ENCODE data around the gene HES5.

HES5 gene

DNA sequence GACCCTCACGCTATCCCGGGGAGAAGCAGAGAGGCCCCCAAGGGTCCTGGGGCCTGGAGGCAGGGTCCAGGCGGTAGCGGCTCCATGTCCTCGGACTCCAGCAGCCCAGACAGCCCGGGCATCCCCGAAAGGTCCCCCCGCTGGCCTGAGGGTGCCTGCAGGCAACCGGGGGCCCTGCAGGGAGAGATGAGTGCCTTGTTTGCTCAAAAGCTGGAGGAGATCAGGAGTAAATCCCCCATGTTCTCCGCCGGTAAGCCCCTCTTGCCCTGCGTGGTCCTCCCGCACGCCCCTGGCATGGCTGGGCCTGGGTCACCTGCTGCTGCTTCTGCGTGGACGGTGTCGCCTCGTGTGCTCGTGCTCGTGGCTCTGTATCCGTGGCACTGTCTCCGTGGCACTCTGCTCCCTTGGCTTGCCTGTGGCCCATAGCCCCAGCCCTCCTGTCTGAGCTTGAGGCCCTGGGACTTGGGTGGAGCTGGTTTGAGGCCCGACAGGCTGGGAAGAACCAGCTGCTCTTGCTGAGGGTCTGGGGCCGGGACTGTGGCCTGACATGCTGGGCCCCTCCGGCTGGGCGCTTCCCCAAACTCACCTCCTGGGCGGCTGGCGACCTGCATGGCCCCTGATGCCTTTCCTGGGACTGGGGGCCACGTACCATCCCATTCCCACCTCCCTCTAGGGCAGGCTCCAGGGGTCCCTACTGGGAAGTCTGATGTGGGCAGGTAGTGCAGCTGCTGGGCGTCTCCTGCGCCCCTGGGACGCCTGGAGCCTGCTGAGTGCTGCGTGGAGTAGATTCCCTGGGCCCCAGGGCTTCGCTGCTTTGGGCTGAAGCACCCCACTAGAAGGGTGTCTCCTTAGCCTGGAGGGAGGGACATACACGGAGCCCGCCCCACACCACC is 27.2 kb downstream of the HES5 start:
- TF ChIP-seq EP300 (IDR thresholded peaks at IDR 0.05; ENCODE audit: borderline replicate concordance) (no peak), RAD21 (IDR thresholded peaks at IDR 0.05; ENCODE audit: low read depth) (no peak), EGR1 (IDR thresholded peaks at IDR 0.05) (no peak), ZBTB7A (IDR thresholded peaks at IDR 0.05; ENCODE audit: low read depth) (no peak), CEBPB (IDR thresholded peaks at IDR 0.05) (no peak), CREB1 (IDR thresholded peaks at IDR 0.05; ENCODE audit: low read depth) (no peak), FOXM1 (IDR thresholded peaks at IDR 0.05; ENCODE audit: borderline replicate concordance, low read depth) (no peak), NFIC (IDR thresholded peaks at IDR 0.05) (no peak), TAF1 (IDR thresholded peaks at IDR 0.05; ENCODE audit: low read depth) (no peak), TCF12 (IDR thresholded peaks at IDR 0.05; ENCODE audit: low read depth) (no peak), TEAD4 (IDR thresholded peaks at IDR 0.05) (no peak), YY1 (IDR thresholded peaks at IDR 0.05; ENCODE audit: low read depth) (no peak)
- TF ChIP-seq, protein P1, sequence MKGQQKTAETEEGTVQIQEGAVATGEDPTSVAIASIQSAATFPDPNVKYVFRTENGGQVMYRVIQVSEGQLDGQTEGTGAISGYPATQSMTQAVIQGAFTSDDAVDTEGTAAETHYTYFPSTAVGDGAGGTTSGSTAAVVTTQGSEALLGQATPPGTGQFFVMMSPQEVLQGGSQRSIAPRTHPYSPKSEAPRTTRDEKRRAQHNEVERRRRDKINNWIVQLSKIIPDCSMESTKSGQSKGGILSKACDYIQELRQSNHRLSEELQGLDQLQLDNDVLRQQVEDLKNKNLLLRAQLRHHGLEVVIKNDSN (IDR thresholded peaks at IDR 0.05), result no peak
- TF ChIP-seq, protein P2, sequence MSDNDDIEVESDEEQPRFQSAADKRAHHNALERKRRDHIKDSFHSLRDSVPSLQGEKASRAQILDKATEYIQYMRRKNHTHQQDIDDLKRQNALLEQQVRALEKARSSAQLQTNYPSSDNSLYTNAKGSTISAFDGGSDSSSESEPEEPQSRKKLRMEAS (IDR thresholded peaks at IDR 0.05), result no peak
- TF ChIP-seq, protein P3, sequence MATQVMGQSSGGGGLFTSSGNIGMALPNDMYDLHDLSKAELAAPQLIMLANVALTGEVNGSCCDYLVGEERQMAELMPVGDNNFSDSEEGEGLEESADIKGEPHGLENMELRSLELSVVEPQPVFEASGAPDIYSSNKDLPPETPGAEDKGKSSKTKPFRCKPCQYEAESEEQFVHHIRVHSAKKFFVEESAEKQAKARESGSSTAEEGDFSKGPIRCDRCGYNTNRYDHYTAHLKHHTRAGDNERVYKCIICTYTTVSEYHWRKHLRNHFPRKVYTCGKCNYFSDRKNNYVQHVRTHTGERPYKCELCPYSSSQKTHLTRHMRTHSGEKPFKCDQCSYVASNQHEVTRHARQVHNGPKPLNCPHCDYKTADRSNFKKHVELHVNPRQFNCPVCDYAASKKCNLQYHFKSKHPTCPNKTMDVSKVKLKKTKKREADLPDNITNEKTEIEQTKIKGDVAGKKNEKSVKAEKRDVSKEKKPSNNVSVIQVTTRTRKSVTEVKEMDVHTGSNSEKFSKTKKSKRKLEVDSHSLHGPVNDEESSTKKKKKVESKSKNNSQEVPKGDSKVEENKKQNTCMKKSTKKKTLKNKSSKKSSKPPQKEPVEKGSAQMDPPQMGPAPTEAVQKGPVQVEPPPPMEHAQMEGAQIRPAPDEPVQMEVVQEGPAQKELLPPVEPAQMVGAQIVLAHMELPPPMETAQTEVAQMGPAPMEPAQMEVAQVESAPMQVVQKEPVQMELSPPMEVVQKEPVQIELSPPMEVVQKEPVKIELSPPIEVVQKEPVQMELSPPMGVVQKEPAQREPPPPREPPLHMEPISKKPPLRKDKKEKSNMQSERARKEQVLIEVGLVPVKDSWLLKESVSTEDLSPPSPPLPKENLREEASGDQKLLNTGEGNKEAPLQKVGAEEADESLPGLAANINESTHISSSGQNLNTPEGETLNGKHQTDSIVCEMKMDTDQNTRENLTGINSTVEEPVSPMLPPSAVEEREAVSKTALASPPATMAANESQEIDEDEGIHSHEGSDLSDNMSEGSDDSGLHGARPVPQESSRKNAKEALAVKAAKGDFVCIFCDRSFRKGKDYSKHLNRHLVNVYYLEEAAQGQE (IDR thresholded peaks at IDR 0.05; ENCODE audit: low read depth), result no peak

DNA sequence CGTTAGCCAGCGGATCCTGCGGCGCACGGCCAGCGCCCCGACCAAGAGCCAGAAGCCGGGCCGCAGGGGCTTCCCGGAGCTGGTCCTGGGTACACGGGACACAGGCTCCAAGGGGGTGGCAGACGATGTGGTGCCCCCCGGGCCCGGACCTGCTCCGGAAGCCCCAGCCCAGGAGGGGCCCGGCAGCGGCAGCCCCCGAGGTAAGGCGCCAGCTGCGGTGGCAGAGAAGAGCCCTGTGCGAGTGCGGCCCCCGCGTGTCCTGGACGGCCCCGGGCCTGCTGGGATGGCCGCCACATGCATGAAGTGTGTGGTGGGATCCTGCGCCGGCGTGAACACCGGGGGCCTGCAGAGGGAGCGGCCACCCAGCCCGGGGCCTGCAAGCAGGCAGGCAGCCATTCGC is 27.9 kb downstream of the HES5 start:
- TF ChIP-seq CEBPB (IDR thresholded peaks at IDR 0.05) (no peak), YY1 (IDR thresholded peaks at IDR 0.05; ENCODE audit: low read depth) (no peak)
- TF ChIP-seq, protein P3 (IDR thresholded peaks at IDR 0.05; ENCODE audit: low read depth), result no peak

DNA sequence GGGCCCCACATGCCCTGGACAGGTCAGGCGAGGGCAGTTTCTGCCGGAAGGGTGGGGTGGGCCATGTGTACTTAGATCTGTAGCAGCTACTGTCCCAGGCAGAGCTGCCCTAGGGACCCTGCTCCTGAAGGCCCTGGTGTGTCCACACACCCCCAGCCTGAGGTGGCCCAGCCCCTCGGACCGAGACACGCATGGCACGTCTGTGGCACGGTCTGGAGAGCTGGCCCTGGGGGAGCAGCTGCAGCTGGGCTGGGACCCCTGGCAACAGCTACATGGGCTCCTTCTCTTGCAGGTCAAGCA is 28.3 kb downstream of the HES5 start:
- no peak for TF ChIP-seq RAD21 (IDR thresholded peaks at IDR 0.05; ENCODE audit: low read depth)
- no peak for TF ChIP-seq TEAD4 (IDR thresholded peaks at IDR 0.05)
- TF ChIP-seq CEBPB (IDR thresholded peaks at IDR 0.05), result no peak
- TF ChIP-seq CREB1 (IDR thresholded peaks at IDR 0.05; ENCODE audit: low read depth), result no peak
- no peak for TF ChIP-seq TCF12 (IDR thresholded peaks at IDR 0.05; ENCODE audit: low read depth)
- no peak for TF ChIP-seq EP300 (IDR thresholded peaks at IDR 0.05; ENCODE audit: borderline replicate concordance)

DNA sequence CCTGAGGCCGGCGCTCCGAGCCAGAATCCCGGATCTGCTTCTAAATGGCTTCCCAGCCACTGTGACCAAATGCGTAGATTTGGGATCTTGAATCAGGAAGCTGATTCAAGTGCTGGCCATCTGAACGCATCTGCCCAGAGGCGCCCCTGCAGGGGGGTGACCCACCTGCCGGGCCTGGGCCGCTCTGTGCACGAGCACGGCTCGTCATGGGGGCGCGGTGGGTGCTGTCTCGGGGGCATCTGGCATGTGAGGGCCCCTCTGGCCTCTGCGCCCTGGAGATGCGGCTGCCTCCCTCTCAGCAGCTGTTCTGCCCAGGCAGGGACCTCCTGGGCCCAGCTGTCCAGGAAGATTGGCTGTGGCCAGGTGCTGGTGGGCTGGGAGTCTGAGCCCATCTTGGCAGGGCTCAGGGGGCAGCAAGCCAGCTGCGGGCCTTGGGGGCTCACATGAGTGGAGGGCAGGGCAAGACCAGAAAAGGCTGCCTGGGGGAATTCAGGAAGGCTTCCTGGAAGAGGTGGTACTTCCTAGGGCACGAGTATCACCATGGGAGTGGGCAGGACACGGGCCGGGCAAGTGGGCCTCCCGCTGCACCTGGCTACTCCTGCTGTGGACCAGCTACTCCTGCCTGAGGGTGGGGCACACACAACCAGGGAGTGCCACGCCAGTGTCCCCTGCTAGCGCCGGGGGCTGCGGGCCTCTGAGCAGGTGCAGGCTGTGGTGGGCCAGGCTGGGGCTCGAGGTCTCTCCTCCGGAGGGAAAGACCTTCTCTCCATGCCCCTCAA is 28.8 kb downstream of the HES5 start:
- TF ChIP-seq NFIC (IDR thresholded peaks at IDR 0.05) (no peak), RAD21 (IDR thresholded peaks at IDR 0.05; ENCODE audit: low read depth) (no peak), YY1 (IDR thresholded peaks at IDR 0.05; ENCODE audit: low read depth) (no peak), EGR1 (IDR thresholded peaks at IDR 0.05) (no peak), CREB1 (IDR thresholded peaks at IDR 0.05; ENCODE audit: low read depth) (no peak), TEAD4 (IDR thresholded peaks at IDR 0.05) (no peak), FOXM1 (IDR thresholded peaks at IDR 0.05; ENCODE audit: borderline replicate concordance, low read depth) (no peak), CEBPB (IDR thresholded peaks at IDR 0.05) (no peak), ZBTB7A (IDR thresholded peaks at IDR 0.05; ENCODE audit: low read depth) (no peak), TAF1 (IDR thresholded peaks at IDR 0.05; ENCODE audit: low read depth) (no peak), EP300 (IDR thresholded peaks at IDR 0.05; ENCODE audit: borderline replicate concordance) (no peak), TCF12 (IDR thresholded peaks at IDR 0.05; ENCODE audit: low read depth) (no peak)
- TF ChIP-seq, protein P2 (IDR thresholded peaks at IDR 0.05), result no peak
- TF ChIP-seq, protein P3 (IDR thresholded peaks at IDR 0.05; ENCODE audit: low read depth), result no peak
- TF ChIP-seq, protein P1 (IDR thresholded peaks at IDR 0.05), result no peak
